ENCODE data around the gene GALNS.
"Not testable (repeated sequence)": the region's sequence is repeated elsewhere in the genome, so short reads cannot be mapped to it uniquely, and the experiment has no call there.

Gene GALNS, protein sequence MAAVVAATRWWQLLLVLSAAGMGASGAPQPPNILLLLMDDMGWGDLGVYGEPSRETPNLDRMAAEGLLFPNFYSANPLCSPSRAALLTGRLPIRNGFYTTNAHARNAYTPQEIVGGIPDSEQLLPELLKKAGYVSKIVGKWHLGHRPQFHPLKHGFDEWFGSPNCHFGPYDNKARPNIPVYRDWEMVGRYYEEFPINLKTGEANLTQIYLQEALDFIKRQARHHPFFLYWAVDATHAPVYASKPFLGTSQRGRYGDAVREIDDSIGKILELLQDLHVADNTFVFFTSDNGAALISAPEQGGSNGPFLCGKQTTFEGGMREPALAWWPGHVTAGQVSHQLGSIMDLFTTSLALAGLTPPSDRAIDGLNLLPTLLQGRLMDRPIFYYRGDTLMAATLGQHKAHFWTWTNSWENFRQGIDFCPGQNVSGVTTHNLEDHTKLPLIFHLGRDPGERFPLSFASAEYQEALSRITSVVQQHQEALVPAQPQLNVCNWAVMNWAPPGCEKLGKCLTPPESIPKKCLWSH
- 25.5 to 39.6 (median 34.2) reads per million in 4 donors for total RNA-seq

GRCh38 chr16:88856828-88857727, at the start of gene GALNS, which contains the start of gene TRAPPC2L:
TSS of gene GALNS (minus strand) at chr16:88856947. CDS start at chr16:88856877, 70 bp downstream.
TSS of gene TRAPPC2L (plus strand) at chr16:88857127. CDS start at chr16:88857151, 24 bp downstream.
- DNase-seq: peak; percentile 96 to 99 (median 99)

DNA sequence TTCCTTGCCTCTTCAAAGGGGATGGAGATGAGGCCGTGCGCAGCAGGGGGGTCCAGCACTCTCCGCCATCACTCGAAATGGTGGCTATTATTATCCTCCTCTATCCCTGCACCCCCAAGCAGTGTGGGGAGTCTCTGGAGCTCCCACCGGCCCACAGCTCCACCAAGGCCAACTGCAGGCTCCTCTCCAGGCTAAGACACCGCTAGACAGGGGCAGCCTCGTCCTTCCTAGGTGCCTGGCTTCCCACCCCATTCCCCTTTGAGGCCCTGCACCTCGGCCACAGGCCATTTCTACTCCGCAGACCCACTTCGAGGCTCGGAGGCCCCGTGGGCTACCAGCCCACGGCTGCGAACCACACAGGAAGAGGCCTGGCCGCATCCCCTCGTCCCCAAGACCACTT, 49.3 kb upstream of the GALNS start:
- DNase-seq: no peak

- DNase-seq: no peak
Measured at GRCh38 chr16:88905563-88905962, 48.8 kb upstream of the GALNS start.

DNA sequence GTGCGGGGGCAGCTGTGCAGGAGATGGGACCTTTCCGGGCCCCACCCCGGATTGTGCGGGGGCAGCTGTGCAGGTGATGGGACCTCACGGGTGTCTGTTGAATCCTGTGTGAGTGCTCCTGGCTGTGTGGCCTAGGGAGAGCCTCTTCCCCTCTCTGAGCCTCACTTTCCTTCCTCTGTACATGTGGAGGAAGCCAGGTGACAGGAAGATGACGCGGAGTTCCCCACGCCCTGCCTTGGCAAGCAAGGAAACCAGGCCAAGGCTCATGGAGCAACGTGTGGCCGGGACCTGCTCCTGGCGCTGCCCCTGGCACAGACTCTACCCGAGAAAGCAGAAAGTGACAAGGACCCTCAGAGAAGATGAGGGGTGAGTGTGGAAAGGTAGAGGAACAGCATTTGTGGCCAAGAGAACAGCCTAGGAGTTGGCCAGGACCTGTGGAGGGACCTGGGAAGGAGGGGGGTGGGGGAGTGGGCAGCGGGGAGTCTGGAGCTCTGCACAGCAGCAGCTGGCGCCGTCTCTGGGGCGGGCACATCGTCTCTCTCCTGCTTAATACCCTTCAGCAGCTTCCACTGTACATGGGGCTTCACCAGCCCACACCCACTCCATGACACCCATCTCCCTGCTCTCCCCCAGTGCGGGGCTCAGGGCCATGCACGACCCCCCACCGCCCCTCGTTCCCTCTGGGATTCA, 48.1 kb upstream of the GALNS start:
- no peak for DNase-seq

DNA sequence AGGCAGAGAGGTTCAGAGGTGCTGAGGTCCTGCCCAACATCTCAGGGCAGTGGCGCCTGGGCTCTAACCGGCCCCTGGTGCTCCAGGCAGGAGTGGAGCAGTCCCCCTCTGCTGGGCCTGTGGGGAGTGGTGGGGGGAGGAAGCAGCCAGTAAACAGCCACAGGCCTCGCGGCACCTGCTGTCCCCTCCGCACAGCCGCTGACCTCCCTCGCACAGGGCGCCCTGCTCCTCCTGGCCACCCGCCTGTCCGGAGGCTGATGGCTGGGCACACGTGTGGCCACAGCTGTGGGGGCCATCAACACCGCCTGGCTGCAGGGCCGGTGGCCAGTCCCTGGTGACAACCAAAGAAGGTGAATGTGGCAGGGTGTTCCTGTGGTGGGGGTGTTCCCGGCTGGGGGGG, 46.5 kb upstream of the GALNS start:
- DNase-seq: no peak

DNA sequence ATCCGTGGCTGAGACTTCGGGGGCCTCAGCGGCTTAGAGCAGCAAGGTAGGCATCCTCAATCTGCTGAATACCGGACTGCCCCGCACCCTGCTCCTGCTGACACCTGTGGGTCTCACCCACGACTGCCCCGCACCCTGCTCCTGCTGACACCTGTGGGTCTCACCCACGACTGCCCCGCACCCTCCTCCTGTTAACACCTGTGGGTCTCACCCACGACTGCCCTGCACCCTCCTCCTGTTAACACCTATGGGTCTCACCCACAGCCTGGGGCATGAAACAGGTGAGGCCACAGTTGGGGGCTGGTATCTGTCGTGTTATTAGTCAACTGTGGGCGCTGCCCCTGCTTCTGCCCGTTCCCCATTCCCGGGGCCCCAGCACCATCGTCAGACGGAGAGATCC, 46.0 kb upstream of the GALNS start:
- no peak for DNase-seq

GRCh38 chr16:88901718-88902337, 45.1 kb upstream of the GALNS start:
- DNase-seq: no peak

- DNase-seq: no peak
Measured at GRCh38 chr16:88900662-88901052, 43.9 kb upstream of the GALNS start.

DNA sequence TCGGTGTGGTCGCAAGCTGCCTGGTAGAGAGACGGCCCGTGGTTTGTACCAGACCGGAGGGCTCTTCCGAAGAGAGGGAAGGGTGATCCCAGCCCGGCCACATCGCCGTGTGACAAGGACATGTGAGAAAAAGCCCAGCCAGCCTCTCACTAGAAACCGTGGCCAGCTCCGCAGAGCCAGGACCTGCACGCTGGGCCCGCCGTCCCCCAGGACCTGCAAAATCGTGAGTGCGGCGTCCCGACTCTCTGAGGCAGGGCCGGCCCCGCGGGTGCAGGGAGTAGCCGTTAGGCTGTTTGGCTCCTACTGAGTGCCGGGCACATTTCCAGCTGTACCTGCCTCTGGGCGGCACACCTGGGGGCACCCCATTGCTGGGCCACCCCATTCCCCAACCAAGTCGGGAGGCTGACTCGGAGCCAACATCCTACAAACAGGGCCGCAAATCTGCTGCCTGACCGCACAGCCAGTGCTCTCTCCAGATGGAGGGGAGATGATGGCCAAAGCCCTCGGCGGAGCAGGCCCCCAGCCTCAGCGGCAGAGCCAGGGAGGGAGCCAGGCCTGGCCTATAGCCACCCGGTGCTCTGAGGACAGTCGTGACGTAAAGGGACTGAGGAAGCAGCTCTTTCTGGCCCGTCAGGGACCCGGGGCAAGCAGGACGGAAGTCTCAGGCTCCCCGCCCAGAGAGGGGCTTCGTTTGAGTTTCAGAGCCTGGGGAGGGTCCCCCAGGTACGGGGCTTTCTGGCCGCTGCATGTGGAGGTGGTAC, 43.3 kb upstream of the GALNS start:
- DNase-seq: no peak

- DNase-seq: no peak
Measured at GRCh38 chr16:88897696-88898425, 41.1 kb upstream of the GALNS start.

DNA sequence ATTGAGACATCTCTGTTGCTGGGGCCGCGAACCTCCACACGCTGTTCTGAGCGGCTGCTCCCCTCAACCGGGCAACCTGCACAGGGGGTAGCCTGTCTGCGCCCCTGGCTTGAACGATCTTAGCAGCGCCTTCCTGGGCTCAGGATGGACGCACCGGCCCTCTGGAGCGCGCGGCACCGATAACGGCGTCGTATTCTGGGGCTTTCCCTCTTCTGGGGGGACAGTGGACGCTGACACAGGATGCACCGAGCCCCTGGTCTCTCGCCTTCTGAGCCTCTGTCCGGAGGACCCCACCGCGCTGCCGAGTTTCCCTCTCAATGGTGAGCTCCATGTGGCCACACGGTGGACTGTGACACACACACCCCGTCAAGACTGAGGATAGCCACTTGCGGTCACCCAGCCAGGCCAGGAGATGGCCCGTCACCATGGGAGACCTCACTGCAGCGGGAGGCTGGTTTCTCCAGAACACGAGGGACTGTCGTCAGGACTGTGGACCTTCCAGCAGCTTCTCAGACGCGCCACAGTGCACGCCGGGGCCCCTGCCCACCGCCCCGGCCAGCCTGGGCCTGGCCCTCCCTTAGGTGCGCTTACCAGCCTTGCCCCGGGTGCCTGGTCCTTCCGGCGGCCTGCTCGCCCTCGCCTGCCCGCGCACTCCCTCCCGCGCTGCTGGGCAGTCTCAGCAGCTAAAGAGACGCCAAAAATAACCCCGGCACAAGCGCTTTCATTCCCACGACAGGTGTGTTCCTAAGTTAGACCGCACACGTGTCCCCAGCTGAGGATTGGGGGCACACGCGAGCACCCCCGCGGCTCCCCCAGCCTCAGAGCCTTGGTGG, 39.7 kb upstream of the GALNS start:
- no peak for DNase-seq

DNA sequence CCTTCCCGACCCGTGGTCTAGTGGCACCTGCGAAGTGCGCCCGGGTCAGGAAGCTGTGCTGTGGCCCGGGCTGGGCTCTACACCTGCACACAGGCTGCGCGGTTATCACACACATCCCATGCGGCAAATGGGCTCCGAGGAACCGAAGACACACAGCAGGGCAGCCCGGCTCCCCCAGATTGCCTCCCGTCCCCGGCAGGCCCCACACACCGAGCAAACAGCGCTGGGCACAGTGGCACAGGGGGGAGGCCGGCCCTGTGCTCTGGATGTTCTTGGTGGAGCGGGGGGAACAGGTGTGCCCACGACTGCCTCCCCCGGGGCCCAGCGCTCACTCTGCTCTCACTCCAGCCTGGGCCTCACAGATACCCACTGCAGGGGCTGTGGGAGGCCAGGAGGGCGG, 38.6 kb upstream of the GALNS start:
- no peak for DNase-seq

DNA sequence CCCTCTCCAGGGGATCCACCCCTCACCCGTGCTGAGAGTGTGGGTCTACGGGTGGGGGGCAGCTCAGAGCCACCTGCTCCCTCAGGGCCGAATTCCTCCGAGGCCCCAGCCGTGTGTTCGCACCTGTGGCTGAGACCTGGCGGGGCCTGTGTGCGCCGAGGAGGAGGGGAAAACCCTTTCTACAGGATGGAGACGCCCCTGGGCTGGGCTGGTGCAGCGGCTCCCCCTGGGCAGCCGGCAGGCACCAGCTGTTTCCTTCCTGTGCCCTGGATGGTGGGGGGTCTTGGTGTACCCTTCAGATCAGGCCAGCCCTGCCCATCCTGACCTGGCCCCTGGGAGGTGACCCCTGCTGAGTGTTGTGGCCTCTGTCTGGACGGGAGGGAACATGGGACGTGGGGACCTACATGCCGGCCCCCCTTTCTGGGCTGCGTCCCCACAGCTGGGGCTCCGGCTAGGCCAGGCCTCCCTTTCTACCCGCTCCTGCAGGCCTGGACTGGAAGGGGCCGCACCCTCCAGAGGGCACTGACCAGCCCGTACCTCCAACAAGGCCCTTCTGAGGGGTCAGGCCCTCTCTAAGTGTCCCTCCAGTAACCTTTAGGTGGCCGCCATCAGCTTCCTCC, 38.0 kb upstream of the GALNS start:
- no peak for DNase-seq

- DNase-seq: not testable (repeated sequence)
Measured at GRCh38 chr16:88894266-88894665, 37.5 kb upstream of the GALNS start.

DNA sequence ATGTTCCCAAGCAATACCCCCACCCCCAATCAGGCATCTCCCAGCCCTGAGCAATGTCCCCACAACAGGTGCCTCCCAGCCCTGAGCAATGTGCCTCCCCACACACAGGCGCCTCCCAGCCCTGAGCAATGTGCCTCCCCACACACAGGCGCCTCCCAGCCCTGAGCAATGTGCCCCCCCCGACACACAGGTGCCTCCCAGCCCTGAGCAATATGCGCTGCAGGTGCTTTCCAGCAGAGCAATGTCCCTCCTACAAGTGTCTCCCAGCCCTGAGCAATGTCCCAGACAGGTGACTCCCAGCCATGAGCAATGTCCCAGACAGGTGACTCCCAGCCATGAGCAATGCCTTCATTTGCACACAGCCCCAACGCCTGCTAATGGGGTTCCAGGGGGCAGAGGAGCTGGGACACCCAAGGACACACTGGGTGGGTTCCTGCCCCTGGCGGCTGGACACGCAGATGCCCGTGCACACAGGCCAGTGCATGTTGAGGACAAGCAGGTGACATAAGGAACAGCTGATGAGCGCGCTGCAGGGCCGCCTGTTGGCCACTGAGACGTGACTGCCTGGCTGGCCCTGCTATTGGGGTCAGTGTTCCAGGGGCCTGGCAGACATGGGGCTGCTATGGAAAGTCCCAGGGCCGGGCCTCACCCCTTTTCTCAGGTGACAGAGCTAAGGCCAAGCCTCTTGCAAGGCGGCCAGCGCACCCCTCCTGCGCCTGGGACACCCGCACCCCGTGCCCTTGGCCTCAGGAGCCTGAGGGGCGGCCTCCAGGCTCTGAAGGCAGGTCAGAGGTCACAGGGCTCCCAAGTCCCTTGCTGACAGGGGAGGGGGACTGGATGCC, 36.6 kb upstream of the GALNS start:
- DNase-seq: no peak

DNA sequence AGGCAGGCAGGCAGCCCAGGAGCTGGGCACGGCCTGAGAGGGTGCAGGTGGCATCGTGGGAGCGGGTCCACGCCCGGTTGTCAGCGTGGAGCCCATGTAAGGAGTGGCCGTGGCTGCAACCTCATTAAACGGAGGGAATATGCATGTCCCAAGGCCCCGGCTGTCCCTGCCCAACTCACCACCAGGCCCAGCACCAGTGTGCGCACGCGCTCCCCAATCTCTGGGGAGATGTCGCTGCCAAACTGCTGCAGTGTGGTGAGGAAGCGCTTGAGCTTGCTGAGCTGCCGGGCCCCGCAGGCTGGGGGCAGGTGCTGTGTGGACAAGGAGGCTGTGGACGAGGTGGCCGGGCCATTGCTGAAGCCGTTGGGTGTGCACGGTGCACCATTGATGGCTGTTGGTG, 35.3 kb upstream of the GALNS start:
- no peak for DNase-seq

DNA sequence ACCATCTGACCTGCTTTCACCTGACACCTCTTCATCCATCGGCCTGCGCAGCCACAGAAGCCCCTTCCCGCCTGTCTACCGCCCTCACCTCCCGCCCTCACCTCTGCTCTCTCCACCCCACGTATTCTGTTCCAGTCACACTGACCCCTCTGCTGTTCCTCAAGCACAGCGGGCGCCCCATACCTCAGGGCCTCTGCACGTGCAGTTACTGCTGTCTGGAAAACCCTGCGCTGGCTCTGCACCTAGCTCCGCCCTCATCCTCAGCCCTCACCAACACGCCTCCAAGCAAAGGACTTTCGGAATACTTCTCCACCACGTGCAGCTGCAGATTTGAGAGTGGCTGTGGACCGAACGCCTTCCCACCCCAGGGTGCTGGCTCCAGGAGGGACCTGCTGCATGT, 34.3 kb upstream of the GALNS start:
- DNase-seq: no peak

- DNase-seq: not testable (repeated sequence)
Measured at GRCh38 chr16:88889702-88890352, 33.1 kb upstream of the GALNS start.
